Peyer's patch (tissue), 4 donors: ENCODE measurements around the gene NSMCE4A.

Experiments used
- POLR2A ChIP-seq, 2 donors: fragments of 450-650 bp; IDR thresholded peaks; one replicate each; pipeline ENCODE4 v1.5.1; 2017; ENCODE audit warnings: antibody characterized with exemption in 2 of 2, mild to moderate bottlenecking in 2 of 2, moderate library complexity in 2 of 2
- TF ChIP-seq, protein P1 (sequence below), 6 experiments: fragments of 450-650 bp in 4 of 6; fragments of 200-600 bp in 2 of 6; sonication (generic) in 1 of 6; IDR thresholded peaks; one replicate each; pipeline ENCODE4 v1.5.1; 2017 to 2019; ENCODE audit warnings: antibody characterized with exemption in 6 of 6, mild to moderate bottlenecking in 3 of 6, moderate library complexity in 1 of 6

- no peak for TF ChIP-seq POLR2A (IDR thresholded peaks at IDR 0.05)
- TF ChIP-seq, protein P1, sequence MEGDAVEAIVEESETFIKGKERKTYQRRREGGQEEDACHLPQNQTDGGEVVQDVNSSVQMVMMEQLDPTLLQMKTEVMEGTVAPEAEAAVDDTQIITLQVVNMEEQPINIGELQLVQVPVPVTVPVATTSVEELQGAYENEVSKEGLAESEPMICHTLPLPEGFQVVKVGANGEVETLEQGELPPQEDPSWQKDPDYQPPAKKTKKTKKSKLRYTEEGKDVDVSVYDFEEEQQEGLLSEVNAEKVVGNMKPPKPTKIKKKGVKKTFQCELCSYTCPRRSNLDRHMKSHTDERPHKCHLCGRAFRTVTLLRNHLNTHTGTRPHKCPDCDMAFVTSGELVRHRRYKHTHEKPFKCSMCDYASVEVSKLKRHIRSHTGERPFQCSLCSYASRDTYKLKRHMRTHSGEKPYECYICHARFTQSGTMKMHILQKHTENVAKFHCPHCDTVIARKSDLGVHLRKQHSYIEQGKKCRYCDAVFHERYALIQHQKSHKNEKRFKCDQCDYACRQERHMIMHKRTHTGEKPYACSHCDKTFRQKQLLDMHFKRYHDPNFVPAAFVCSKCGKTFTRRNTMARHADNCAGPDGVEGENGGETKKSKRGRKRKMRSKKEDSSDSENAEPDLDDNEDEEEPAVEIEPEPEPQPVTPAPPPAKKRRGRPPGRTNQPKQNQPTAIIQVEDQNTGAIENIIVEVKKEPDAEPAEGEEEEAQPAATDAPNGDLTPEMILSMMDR (IDR thresholded peaks at IDR 0.05) = no peak
Measured at GRCh38 chr10:121942749-121943416, 32.1 kb downstream of the NSMCE4A start.
